Measurements from ENCODE around the gene COL18A1.

- no peak for TF ChIP-seq POLR2A (IDR thresholded peaks at IDR 0.05; ENCODE audit: low read length)
- TF ChIP-seq GATA1 (IDR thresholded peaks at IDR 0.05; ENCODE audit: low read depth, low read length), result no peak
Observed at GRCh38 chr21:45554477-45555175, 149.7 kb downstream of the COL18A1 start.

Data from erythroblast (primary cell).